ENCODE data around the gene VPS45. TPM values are rescaled to one million over a fixed set of nuclear protein-coding genes. Genes with fewer than 3 reads are reported as not detected.
"Not testable (repeated sequence)": the region's sequence is repeated elsewhere in the genome, so short reads cannot be mapped to it uniquely, and the experiment has no call there.

The VPS45 gene
- 10 to 100 TPM; 26.5 to 28.3 TPM for total RNA-seq

DNA sequence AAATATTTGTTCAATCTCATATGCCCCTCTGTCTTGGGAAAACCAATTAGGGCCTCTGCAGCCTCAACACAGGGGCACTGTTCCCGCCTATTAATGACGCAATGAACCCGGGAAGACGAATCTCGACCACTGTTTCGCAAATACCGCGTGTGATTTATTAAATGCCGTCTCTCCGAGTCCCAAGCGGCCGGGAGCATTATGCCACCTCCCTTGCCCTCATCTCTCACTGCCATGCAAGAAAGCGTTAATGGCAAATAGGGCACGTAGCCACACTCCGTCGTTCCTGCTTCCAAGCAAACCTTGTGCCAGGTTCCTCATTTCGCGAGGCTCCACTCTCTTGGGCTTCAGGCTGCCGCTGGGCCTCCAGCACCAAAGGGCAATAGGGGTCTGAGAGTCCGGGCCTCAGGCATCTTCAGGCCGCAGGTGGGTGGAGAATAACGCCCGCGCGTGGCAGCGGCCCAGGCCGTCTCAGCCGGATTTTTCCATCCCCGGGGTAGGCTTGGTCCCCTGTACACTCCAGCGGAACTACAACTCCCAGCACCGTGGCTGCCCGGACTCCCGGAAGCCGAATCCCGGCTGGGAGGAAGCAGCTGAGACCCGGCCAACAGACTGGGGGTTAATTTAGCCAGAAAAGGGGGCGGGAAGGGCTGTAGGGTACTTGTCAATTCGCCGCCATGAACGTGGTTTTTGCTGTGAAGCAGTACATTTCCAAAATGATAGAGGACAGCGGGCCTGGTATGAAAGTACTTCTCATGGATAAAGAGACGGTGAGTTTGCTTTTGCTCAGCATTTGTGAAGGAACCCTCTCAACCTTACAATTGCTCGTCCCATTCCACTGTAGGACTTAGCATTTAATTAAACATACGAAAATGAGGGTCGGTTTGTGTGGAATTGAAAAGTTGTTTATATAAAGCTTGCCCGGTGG, at the start of gene VPS45:
Gene VPS45 (plus strand): TSS at position 593 of the 925 bp plus-strand sequence. CDS start 82 bp downstream, at position 675.
- Mint-ChIP-seq H3K36me3 (peaks cover 2% of the 10 kb centered on the region), H3K4me1 (ENCODE audit: low read depth) (peaks cover 33% of the 10 kb centered on the region), H3K9me3 (no peaks in the 10 kb centered on the region), H3K27ac (peak within 1 kb of the TSS; percentile 96), H3K4me3 (peak within 1 kb of the TSS; percentile 94), H3K27me3 (no peaks in the 10 kb centered on the region)
- intact Hi-C loops (cut with micrococcal nuclease), result loop anchor here (2.0 to 5.0 kb wide), 2 partner anchors 60 to 93 kb away; no protein-coding TSS in a partner anchor
- POLR2A ChIA-PET, result interaction anchor here (0.8 to 1.8 kb wide), 4 partner anchors 42 to 180 kb away, joined by 3 to 7 read pairs (median 5); a partner anchor contains a TSS
- CTCF ChIA-PET, result interaction anchor here (0.9 to 3.6 kb wide), 9 partner anchors 57 to 179 kb away, joined by 3 to 19 read pairs (median 7); partner anchors contain the start of gene OTUD7B
- DNase-seq, result peak; percentile 92

DNA sequence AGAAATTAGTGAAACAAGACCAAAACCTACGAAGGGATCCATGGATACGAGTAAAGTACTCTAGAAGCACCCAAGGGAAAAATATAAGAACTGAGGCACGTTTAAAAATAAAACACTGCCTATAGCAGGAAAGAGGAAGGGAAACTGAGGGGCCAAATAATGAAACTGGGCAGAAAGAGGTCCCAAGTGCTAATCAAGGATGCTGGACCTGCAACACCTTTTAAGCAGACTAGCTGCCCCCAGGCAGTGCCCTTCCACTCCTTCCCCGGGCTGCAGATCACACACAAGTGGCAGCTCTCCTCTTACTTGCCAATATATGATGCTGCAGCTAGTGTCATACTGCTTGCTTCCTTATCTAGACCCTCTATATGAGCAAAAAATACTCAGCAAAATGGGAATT, 49.4 kb upstream of the VPS45 start:
- CTCF ChIA-PET, result interaction anchor here (1.4 kb wide), 1 partner anchor 130 kb away, joined by 4 read pairs; a partner anchor contains a TSS
- no peak for DNase-seq
- H3K4me1 Mint-ChIP-seq (ENCODE audit: low read depth), result no peaks in the 10 kb centered on the region

GRCh38 chr1:150020711-150021110, 46.9 kb upstream of the VPS45 start:
- no peak for DNase-seq
- POLR2A ChIA-PET, result no interaction called here
- Mint-ChIP-seq H3K36me3 (no peaks in the 10 kb centered on the region), H3K4me3 (no peak overlapping the region), H3K4me1 (ENCODE audit: low read depth) (no peaks in the 10 kb centered on the region), H3K27me3 (no peaks in the 10 kb centered on the region), H3K9me3 (no peaks in the 10 kb centered on the region), H3K27ac (no peak overlapping the region)
- CTCF ChIA-PET, result no interaction called here
- intact Hi-C loops (cut with micrococcal nuclease), result no loop called here

More for the DNA sequence above, 49.4 kb upstream of the VPS45 start:
- H3K27me3 Mint-ChIP-seq, result no peaks in the 10 kb centered on the region
- H3K9me3 Mint-ChIP-seq, result no peaks in the 10 kb centered on the region
- intact Hi-C loops (cut with micrococcal nuclease), result no loop called here
- H3K4me3 Mint-ChIP-seq, result no peak overlapping the region
- no peaks in the 10 kb centered on the region for H3K36me3 Mint-ChIP-seq
- no peak overlapping the region for H3K27ac Mint-ChIP-seq
- POLR2A ChIA-PET, result interaction anchor here (0.6 kb wide), 1 partner anchor 79 kb away, joined by 4 read pairs; no protein-coding TSS in a partner anchor

GRCh38 chr1:150021191-150021694, 46.3 kb upstream of the VPS45 start:
- POLR2A ChIA-PET, result no interaction called here

DNA sequence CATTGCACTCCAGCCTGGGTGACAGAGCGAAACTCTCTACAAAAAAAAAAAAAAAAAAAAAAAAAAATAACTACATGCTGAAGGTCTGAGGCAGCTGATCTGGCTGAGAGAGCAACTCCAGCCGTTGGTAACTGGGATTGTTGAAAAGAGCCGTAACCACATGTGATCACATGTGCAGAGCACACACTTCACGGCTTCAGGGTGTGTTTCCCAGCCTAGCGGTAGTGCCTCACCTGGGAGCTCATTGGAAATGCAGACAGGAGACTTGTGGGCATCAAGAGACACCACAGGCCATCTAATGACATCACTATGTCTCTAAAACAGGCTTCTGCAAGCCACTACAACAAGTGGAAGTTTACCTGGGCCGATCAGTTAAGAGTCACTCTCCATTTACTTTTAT, 45.2 kb upstream of the VPS45 start:
- H3K36me3 Mint-ChIP-seq, result no peaks in the 10 kb centered on the region
- no peak overlapping the region for H3K4me3 Mint-ChIP-seq
- DNase-seq, result no peak
- H3K27ac Mint-ChIP-seq, result no peak overlapping the region
- no peaks in the 10 kb centered on the region for H3K4me1 Mint-ChIP-seq (ENCODE audit: low read depth)
- intact Hi-C loops (cut with micrococcal nuclease), result no loop called here
- ChIA-PET POLR2A (no interaction called here), CTCF (interaction anchor here (1.2 kb wide), 1 partner anchor 12 kb away, joined by 3 read pairs; the partner anchor contains the start of gene OTUD7B)
- no peaks in the 10 kb centered on the region for H3K27me3 Mint-ChIP-seq
- no peaks in the 10 kb centered on the region for H3K9me3 Mint-ChIP-seq

More at GRCh38 chr1:150021191-150021694, 46.3 kb upstream of the VPS45 start:
- no peaks in the 10 kb centered on the region for H3K4me1 Mint-ChIP-seq (ENCODE audit: low read depth)
- no peaks in the 10 kb centered on the region for H3K9me3 Mint-ChIP-seq
- no peak overlapping the region for H3K27ac Mint-ChIP-seq
- CTCF ChIA-PET, result interaction anchor here (1.2 kb wide), 1 partner anchor 10 kb away, joined by 3 read pairs; the partner anchor contains the start of gene OTUD7B
- intact Hi-C loops (cut with micrococcal nuclease), result no loop called here
- no peaks in the 10 kb centered on the region for H3K36me3 Mint-ChIP-seq
- no peak overlapping the region for H3K4me3 Mint-ChIP-seq
- no peaks in the 10 kb centered on the region for H3K27me3 Mint-ChIP-seq
- DNase-seq, result no peak

GRCh38 chr1:150024156-150024555, 43.4 kb upstream of the VPS45 start:
- H3K4me1 Mint-ChIP-seq (ENCODE audit: low read depth), result no peaks in the 10 kb centered on the region

GRCh38 chr1:150028322-150028721, 39.3 kb upstream of the VPS45 start:
- Mint-ChIP-seq H3K27me3 (no peaks in the 10 kb centered on the region), H3K4me3 (no peak overlapping the region), H3K36me3 (no peaks in the 10 kb centered on the region), H3K9me3 (no peaks in the 10 kb centered on the region), H3K27ac (no peak overlapping the region), H3K4me1 (ENCODE audit: low read depth) (no peaks in the 10 kb centered on the region)
- POLR2A ChIA-PET, result no interaction called here
- intact Hi-C loops (cut with micrococcal nuclease), result no loop called here
- no peak for DNase-seq
- CTCF ChIA-PET, result no interaction called here

More at GRCh38 chr1:150024156-150024555, 43.4 kb upstream of the VPS45 start:
- no peaks in the 10 kb centered on the region for H3K27me3 Mint-ChIP-seq
- POLR2A ChIA-PET, result interaction anchor here (0.9 kb wide), 1 partner anchor 29 kb away, joined by 3 read pairs; no protein-coding TSS in a partner anchor
- CTCF ChIA-PET, result interaction anchor here (1.0 kb wide), 1 partner anchor 62 kb away, joined by 3 read pairs; no protein-coding TSS in a partner anchor
- no peak overlapping the region for H3K4me3 Mint-ChIP-seq
- DNase-seq, result no peak
- intact Hi-C loops (cut with micrococcal nuclease), result no loop called here
- no peaks in the 10 kb centered on the region for H3K36me3 Mint-ChIP-seq
- H3K9me3 Mint-ChIP-seq, result no peaks in the 10 kb centered on the region
- no peak overlapping the region for H3K27ac Mint-ChIP-seq

DNA sequence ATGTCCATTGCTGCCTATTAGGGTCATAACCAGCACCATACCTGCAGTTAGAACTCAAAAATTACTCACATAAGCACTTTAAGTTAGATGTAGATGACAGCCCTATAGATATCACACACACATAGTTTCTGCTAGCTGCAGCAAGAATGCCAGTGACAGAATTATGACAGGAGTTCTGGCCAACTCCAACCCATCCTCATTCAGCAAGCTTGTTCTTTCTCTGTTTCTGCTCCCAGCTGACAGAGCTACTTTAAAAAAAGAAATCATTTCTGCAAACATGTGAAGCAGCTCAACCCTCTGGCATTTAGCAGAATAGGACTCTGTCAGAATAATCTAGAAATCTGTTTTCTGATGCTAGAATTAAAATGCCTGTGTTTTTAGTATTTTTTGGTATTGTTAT, 33.2 kb upstream of the VPS45 start:
- Mint-ChIP-seq H3K9me3 (no peaks in the 10 kb centered on the region), H3K4me3 (no peak overlapping the region), H3K27me3 (no peaks in the 10 kb centered on the region), H3K27ac (no peak overlapping the region), H3K4me1 (ENCODE audit: low read depth) (no peaks in the 10 kb centered on the region), H3K36me3 (no peaks in the 10 kb centered on the region)
- intact Hi-C loops (cut with micrococcal nuclease), result no loop called here
- ChIA-PET CTCF (interaction anchor here (1.0 kb wide), 1 partner anchor 72 kb away, joined by 3 read pairs; no protein-coding TSS in a partner anchor), POLR2A (no interaction called here)
- no peak for DNase-seq

- intact Hi-C loops (cut with micrococcal nuclease), result loop anchor here (1.0 kb wide), 2 partner anchors 88 to 162 kb away; no protein-coding TSS in a partner anchor
- H3K4me3 Mint-ChIP-seq, result no peak overlapping the region
- no peak for DNase-seq
- H3K4me1 Mint-ChIP-seq (ENCODE audit: low read depth), result no peaks in the 10 kb centered on the region
- POLR2A ChIA-PET, result interaction anchor here (1.0 kb wide), 1 partner anchor 162 kb away, joined by 5 read pairs; a partner anchor contains a TSS
- no peak overlapping the region for H3K27ac Mint-ChIP-seq
- H3K9me3 Mint-ChIP-seq, result no peaks in the 10 kb centered on the region
- CTCF ChIA-PET, result interaction anchor here (0.6 to 2.6 kb wide), 12 partner anchors 10 to 165 kb away, joined by 3 to 31 read pairs (median 4); partner anchors contain the start of gene OTUD7B
- no peaks in the 10 kb centered on the region for H3K36me3 Mint-ChIP-seq
- no peaks in the 10 kb centered on the region for H3K27me3 Mint-ChIP-seq
Measured at GRCh38 chr1:150049926-150050325, 17.6 kb upstream of the VPS45 start.

- Mint-ChIP-seq H3K36me3 (no peaks in the 10 kb centered on the region), H3K9me3 (no peaks in the 10 kb centered on the region), H3K4me3 (no peak overlapping the region), H3K4me1 (ENCODE audit: low read depth) (no peaks in the 10 kb centered on the region), H3K27ac (no peak overlapping the region), H3K27me3 (no peaks in the 10 kb centered on the region)
- intact Hi-C loops (cut with micrococcal nuclease), result no loop called here
- DNase-seq, result no peak
- CTCF ChIA-PET, result interaction anchor here (0.9 to 2.6 kb wide), 8 partner anchors 15 to 166 kb away, joined by 3 to 31 read pairs (median 4); partner anchors contain the start of gene OTUD7B
- POLR2A ChIA-PET, result interaction anchor here (1.0 kb wide), 1 partner anchor 163 kb away, joined by 5 read pairs; a partner anchor contains a TSS
Measured at GRCh38 chr1:150051089-150051373, 16.5 kb upstream of the VPS45 start.

DNA sequence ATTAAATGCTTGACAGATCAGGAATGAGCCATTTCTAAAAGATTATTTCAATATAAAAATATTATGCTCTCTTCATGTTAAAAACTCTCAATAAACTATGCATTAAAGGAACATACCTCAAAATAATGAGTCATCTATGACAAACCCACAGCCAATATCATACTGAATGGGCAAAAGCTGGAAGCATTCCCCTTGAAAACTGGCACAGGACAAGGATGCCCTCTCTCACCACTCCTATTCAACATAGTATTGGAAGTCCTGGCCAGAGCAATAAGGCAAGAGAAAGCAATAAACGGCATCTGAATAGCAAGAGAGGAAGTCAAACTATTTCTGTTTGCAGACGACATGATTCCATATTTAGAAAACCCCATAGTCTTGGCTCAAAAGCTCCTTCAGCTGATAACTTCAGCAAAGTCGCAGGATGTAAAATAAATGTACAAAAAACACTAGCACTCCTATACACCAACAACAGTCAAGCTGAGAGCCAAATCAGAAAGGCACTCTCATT, 15.6 kb upstream of the VPS45 start:
- intact Hi-C loops (cut with micrococcal nuclease); H3K4me3 Mint-ChIP-seq; H3K27me3 Mint-ChIP-seq; POLR2A ChIA-PET; H3K9me3 Mint-ChIP-seq; DNase-seq; H3K27ac Mint-ChIP-seq; H3K4me1 Mint-ChIP-seq (ENCODE audit: low read depth); H3K36me3 Mint-ChIP-seq: not testable (repeated sequence)
- CTCF ChIA-PET, result interaction anchor here (1.1 to 2.6 kb wide), 4 partner anchors 16 to 117 kb away, joined by 3 to 31 read pairs (median 6); no protein-coding TSS in a partner anchor

DNA sequence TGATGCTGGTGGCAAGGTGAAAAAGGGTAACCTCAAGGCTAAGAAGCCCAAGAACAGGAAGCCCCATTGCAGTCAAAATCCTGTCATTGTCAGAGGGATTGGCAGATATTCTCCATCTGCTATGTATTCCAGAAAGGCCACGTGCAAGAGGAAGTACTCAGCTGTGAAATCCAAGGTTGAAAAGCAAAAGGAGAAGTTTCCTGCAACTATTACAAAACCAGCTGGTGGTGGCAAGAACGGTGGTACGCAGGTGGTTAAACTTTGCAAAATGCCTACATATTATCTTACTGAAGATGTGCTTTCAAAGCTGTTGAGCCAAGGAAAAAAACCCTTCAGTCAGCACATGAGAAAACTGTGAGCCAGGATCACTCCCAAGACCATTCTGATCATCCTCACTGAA, 13.7 kb upstream of the VPS45 start:
- intact Hi-C loops (cut with micrococcal nuclease), result no loop called here
- Mint-ChIP-seq H3K36me3 (no peaks in the 10 kb centered on the region), H3K27me3 (no peaks in the 10 kb centered on the region), H3K4me1 (ENCODE audit: low read depth) (no peaks in the 10 kb centered on the region), H3K27ac (no peak overlapping the region), H3K4me3 (no peak overlapping the region), H3K9me3 (no peaks in the 10 kb centered on the region)
- no peak for DNase-seq
- POLR2A ChIA-PET, result no interaction called here
- CTCF ChIA-PET, result interaction anchor here (0.6 to 1.2 kb wide), 3 partner anchors 92 to 133 kb away, joined by 4 to 5 read pairs (median 4); no protein-coding TSS in a partner anchor

Data from activated CD4-positive, alpha-beta memory T cell treated with anti-CD3 and anti-CD28 coated beads for 36 hours (primary cell).